ENCODE data around the gene ZNF860.

Gene ZNF860

DNA sequence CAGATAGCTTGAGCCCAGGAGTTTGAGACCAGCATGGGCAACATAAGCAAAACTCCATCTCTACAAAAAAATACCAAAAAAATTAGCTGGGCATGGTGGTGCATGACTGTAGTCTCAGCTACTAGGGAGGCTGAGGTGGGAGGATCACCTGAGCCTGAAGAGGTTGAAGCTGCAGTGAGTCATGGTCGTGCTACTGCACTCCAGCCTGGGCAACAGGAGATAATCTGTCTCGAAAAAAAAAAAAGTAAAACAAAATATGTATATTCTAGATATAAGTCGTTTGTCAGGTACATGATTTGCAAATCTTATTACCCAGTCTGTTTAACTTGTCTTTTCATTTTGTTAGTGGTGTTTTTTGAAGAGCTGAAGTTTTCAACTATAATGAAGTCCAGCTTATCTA is 40.2 kb downstream of the ZNF860 start:
- H3K4me1 Mint-ChIP-seq (ENCODE audit: low read depth) = no peaks in the 10 kb centered on the region
- no peak overlapping the region for H3K27ac Mint-ChIP-seq
- no peak for DNase-seq (ENCODE audit: low spot score)
- no peaks in the 10 kb centered on the region for H3K36me3 Mint-ChIP-seq (ENCODE audit: low read depth)
- H3K4me3 Mint-ChIP-seq = no peak overlapping the region
- H3K9me3 Mint-ChIP-seq = no peaks in the 10 kb centered on the region
- peaks cover 18% of the 10 kb centered on the region for H3K27me3 Mint-ChIP-seq (ENCODE audit: low read depth)

DNA sequence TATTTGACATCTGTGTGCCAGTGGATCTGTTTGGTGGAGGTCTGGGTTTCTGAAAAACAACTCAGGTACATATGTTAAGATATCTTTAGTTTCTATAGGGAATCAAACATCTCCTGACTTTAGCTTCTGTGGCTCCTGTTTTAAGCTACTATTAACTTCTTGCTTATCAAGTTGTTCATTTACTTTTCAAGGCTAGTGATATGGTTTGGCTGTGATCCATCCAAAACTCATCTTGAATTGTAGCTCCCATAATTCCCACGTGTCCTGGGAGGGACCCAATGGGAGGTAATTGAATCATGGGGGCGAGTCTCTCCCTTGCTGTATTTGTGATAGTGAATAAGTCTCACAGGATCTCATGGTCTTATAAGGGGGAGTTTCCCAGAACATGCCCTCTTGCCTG is 41.4 kb downstream of the ZNF860 start:
- no peak overlapping the region for H3K27ac Mint-ChIP-seq
- no peaks in the 10 kb centered on the region for H3K4me1 Mint-ChIP-seq (ENCODE audit: low read depth)
- H3K27me3 Mint-ChIP-seq (ENCODE audit: low read depth) = peaks cover 24% of the 10 kb centered on the region
- H3K36me3 Mint-ChIP-seq (ENCODE audit: low read depth) = no peaks in the 10 kb centered on the region
- H3K4me3 Mint-ChIP-seq = no peak overlapping the region
- no peak for DNase-seq (ENCODE audit: low spot score)
- no peaks in the 10 kb centered on the region for H3K9me3 Mint-ChIP-seq

DNA sequence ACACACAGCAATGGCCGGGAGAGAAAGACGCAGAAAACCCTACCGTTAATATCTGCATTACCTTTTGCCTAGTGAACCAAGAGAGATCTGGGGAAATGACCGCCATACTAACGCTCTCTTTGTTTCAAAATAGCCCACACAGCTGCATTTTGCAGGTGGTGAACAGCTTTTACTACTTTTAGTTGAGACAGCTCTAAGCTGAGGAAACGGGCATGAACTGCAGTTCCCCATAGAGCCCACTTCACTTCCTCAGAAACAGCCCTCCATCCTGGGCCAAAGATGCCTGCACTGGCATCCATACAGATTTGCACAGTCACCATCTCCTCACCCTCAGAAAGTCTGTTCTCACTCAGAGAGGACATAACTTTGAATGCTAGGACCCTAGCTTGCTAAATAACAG is 45.0 kb downstream of the ZNF860 start:
- Mint-ChIP-seq H3K27me3 (ENCODE audit: low read depth) (peaks cover 18% of the 10 kb centered on the region), H3K27ac (no peak overlapping the region), H3K4me3 (no peak overlapping the region), H3K4me1 (ENCODE audit: low read depth) (no peaks in the 10 kb centered on the region), H3K36me3 (ENCODE audit: low read depth) (no peaks in the 10 kb centered on the region), H3K9me3 (no peaks in the 10 kb centered on the region)
- no peak for DNase-seq (ENCODE audit: low spot score)

DNA sequence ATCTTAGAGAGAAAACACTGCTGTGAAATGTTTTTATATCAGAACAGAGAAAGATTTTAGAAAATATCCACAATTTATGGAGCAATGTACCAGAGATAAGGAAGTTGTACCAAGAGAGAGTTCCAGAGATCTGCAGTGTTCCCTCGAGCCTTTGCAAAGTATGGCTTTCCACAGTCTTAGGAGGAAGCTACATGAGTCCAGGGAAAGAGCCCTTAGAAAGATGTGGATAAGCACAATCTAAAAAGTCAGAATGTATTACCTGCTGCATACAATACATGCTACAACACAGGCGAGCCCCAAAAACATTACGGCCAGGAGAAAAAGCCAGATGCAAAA is 56.4 kb downstream of the ZNF860 start:
- H3K4me3 Mint-ChIP-seq = no peak overlapping the region
- H3K9me3 Mint-ChIP-seq = peaks cover 11% of the 10 kb centered on the region
- H3K27me3 Mint-ChIP-seq (ENCODE audit: low read depth) = peaks cover 18% of the 10 kb centered on the region
- no peaks in the 10 kb centered on the region for H3K4me1 Mint-ChIP-seq (ENCODE audit: low read depth)
- no peak for DNase-seq (ENCODE audit: low spot score)
- peaks cover 2% of the 10 kb centered on the region for H3K36me3 Mint-ChIP-seq (ENCODE audit: low read depth)
- H3K27ac Mint-ChIP-seq = no peak overlapping the region

DNA sequence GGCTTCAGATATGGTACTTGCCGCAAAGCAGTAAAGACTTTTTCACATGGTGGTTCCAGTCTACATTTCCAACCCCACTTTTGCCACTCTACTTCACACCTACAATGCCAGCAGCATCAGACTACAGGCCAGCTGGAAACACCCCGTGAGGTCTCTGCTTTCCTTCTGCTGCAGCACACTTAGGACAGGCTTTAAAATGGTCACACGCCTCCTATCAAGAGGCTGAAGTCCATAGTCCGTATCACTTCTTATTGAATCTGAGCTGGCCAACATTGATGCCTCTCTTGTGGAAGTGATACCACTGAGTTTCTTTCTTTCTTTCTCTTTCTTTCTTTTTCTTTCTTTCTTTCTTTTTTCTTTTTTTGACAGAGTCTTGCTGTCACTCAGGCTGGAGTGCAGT is 59.8 kb downstream of the ZNF860 start:
- Mint-ChIP-seq H3K4me3 (no peak overlapping the region), H3K4me1 (ENCODE audit: low read depth) (no peaks in the 10 kb centered on the region), H3K27ac (no peak overlapping the region), H3K9me3 (peaks cover 18% of the 10 kb centered on the region), H3K27me3 (ENCODE audit: low read depth) (peaks cover 3% of the 10 kb centered on the region), H3K36me3 (ENCODE audit: low read depth) (peaks cover 2% of the 10 kb centered on the region)
- no peak for DNase-seq (ENCODE audit: low spot score)

Measured in T-helper 2 cell treated with Interferon-gamma antibody and Interleukin-4, amounts not matched to agents 5 μg/mL and 100 μg/mL, for 36 hours (primary cell).